ENCODE results near the gene DNAAF3. TPM values are rescaled to one million over a fixed set of nuclear protein-coding genes. Genes with fewer than 3 reads are reported as not detected.

Gene DNAAF3
- total RNA-seq, result 0.15 and 0.34 TPM in 2 replicates

DNA sequence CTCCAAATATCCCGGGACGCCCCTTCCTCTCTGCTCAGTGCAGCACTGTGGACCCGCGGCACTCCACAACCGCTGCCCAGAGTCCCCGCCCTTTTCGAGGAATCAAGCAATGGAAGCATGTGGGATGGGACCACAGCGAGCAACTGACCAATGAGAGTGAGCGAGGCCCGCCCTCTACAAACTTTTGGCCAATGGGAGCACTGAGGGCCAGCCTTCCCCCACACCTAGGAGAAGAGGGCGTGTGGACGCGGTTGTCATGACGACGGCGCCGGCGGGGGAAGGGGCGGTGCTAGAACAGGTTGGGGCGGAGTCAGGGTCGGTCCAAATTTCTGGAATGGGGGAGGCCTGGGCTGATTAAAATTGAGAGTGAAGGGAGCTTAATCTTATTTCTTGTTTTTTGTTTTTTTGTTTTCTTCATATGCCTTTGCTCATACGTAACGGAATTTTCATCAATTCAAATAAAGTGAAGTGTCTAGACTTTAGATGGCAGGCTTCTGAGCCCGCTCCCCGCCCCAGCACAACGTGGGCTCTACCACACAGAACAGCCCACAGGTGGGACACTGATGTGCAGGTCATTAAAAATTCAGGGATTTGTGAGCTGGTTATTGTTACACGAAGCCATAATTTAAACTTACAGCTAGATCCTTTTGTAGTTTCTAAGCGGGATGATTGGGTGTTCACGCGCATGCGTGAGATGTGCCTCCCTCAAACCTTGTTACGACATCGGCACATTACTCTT lies at the start of gene DNAAF3:
Gene DNAAF3 (minus strand): TSS at position 84 of the 739 bp plus-strand sequence. CDS start 200 bp downstream, outside the sequence.

DNA sequence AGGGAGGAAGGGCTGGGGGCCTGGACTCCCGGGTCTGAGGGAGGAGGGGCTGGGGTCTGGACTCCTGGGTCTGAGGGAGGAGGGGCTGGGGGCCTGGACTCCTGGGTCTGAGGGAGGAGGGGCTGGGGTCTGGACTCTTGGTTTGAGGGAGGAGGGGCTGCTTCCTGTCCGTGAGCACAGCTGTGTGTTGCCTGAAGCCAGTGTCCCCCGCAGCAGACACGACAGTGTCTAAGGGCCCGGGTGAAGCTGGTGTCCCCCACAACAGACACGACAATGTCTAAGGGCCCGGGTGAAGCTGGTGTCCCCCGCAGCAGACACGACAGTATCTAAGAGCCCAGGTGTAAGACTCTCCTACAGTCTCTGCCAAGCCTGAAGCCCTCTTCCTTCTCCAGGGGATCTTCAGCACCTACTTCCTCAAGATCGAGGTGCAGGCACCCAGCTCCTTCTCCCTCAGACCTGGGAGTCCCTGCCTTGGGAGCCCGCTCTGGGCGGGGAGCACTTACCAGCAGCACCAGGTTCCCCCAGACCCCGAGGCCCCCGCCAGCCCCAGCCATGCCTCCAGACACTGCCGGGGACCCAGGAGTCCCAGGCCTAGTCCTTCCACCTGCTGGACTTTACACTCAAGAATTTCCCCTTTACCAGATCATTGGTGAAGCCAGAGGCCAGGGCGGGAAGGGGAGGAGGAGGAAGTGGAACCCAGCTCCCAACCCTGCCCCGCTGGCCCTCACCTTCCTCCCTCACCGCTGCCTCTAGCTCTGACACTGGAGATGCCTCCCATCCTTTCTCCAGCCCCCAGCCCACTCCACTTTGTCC lies 42.7 kb upstream of the DNAAF3 start, which contains the start of gene PTPRH:
Gene PTPRH (minus strand): TSS at position 622 of the 813 bp plus-strand sequence. CDS start 68 bp downstream, at position 554.

DNA sequence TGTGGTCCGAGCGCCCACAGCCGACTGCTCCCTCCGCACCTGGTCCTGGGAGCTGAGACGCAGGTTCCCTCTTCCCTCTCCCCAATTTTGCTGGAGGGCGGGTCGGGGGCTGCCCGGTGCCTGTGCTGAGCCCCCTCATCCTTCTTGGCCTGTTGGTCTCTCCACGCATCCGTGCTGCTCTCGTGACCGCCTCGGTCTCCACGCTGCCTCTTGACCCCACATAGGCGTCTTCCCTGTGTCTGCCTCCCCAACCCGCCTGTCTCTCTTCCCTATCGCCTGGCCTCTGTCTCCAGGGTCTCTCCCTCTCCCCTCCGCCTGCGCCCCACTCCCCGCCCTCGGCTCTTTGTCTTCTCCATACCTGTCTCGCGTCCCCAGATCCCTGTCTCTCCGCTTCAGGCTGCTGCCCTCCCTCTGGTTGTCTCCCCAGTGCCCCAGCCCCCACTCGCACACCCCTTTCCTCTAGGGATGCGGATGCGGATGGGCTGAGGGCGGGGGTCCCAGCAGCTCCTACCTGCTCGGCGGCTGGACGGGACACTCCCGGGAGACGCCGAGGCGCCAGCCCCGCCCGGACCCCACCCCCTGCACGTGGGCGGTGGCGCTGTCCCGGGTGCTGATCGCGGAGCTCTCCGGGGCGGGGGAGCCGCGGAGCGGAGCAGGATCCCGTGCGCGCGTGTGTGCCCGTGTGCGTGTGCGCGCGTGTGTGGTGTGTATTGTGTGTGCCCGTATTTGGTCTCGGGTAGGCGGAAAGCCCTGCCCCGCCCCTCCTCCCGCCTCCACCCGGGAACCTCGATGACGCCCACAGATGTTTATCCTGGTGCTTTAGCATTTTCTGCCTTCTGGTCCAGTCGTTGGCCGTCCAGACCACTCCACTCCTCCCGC lies 13.4 kb upstream of the DNAAF3 start, which contains the start of gene SYT5:
Gene SYT5 (minus strand): TSS at position 684 of the 879 bp plus-strand sequence. CDS start 1,248 bp downstream, outside the sequence.

DNA sequence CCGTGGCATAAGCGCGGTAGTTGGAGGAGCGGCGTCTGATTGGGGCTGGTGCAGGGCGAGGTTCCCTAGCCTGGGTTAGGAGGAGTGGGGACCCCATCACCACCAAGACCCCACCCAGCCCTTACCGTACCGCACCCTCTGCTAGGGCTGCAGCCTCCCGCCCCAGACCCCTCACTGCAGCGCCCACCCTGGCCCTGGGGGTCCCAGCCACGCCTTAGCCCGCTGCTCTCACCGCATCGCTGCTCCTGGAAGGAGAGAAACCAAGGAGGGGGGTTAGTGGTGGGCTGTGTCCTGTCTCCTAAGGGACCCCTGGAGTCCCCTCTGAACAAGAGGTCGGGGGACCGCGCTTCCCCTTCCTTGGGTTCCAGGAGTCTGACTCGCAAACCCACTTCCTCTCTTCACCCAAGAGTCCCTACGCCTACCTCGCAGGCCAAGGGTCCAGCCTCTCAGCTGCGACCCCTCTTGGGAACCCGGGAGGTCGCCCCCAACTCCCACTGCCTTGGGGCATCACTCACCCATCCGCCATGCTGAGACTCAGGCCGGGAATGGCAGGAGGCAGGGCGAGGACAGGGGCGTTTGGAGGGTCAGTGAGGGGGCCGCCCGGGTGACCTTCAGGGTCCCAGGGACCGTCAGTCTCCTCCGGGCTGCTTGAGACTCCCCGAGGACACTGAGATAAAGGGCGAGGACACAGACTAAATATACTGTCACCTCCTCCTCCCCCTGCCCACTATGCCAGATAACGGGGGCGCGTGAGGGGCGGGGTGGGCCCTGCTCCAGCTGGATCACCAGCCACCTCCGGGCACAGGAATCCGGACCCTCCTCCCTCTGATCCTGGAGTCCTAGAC lies 9.1 kb downstream of the DNAAF3 start, which contains the start of gene TNNI3:
Gene TNNI3 (minus strand): TSS at position 669 of the 845 bp plus-strand sequence. CDS start 143 bp downstream, at position 526.

DNA sequence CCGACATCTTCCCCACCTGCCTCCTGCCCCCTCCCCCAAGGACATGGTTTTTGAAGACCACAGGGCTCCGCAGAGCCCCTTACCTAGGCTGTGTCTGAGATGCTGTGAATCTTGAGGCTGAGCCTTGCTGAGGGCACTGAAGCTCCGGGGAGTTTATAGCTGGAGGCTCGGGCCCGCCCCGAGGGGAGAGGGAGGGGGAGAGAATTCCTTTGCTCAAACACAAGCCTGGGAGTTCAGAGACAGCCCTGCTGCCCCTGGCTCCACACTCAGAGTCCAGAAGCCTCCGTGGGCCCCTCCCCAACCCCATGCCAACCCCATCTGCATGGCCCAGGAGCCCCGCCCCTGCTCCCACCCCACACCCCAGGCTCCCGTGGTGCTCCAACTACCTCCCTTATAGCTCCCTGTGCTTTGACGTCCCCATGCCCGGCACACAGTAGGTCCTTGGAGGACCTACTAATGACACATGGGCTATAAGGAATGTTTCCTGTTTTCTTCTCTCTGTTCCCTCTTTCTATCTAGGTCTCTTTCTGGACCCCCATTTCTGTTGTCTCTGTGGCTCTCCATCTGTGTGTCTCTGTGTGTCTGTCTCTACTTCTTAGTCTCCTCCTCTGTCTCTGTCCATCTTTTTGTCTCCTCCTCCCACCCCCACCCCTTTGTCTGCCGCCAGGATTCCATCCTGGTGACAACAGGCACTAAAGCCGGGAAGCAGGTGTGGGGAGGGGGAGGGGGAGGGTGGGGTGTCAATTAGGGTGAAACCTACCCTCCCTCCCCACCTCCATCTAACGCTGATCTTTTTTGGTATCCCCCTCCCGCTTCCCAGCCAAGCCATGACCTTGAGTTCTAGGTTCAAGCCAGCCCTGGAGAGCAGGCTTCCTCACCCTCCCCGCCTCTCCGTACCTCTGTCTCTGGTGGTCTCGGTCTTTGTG lies 17.1 kb downstream of the DNAAF3 start, which contains the start of gene TNNT1:
Gene TNNT1 (minus strand): TSS at position 129 of the 926 bp plus-strand sequence. CDS start 2,049 bp downstream, outside the sequence.

DNA sequence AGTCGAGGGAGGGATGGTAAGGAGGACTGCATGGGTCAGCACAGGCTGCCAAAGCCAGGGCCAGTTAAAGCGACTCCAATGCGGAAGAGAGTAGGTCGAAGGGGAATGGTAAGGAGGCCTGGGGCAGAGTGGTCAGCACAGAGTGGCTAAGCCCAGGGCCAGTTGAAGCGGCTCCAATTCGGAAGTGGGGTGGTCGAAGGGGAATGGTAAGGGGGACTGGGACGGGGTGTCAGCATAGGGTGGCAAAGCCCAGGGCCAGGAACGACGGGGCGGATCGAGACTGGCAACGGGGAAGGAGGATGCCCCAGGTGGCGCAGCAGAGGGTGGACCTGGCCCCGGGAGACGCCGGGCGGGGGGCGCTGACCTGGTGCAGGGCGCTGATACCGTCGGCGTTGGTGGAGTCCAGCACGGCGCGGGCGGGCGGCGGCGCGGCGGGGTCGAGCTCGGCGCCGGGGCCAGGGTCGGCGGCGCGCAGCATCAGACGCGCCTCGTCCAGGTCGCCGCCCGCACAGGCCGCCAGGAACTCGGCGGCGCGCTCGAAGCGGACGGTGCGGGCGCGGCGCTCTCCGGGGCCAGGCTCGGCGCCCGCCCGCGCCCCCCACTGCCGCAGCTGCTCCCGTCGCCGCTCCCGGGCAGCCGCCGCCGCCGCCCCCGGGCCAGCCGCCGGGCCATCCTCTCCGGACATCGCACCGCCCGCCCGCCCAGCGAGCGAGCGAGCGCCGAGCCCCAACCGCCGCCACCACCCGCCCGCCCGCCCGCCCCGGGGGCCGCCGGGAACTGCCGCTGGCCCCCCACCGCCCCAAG lies 49.4 kb downstream of the DNAAF3 start, which contains the start of gene PPP1R12C:
Gene PPP1R12C (minus strand): TSS at position 779 of the 804 bp plus-strand sequence. CDS start 94 bp downstream, at position 685.

Other genes with a start within 250 kb of the DNAAF3 start
- not detected in 2 replicates for gene NLRP7, start 219.1 kb downstream of the DNAAF3 start, total RNA-seq
- under 0.01 and 0.34 TPM in 2 replicates for gene NLRP2, start 200.2 kb downstream of the DNAAF3 start, total RNA-seq
- not detected in 2 replicates for gene GP6, start 128.3 kb downstream of the DNAAF3 start, total RNA-seq
- 6.4 and 8.4 TPM in 2 replicates for gene RDH13, start 103.5 kb downstream of the DNAAF3 start, total RNA-seq
- 4.9 and 5.9 TPM in 2 replicates for gene EPS8L1, start 90.7 kb downstream of the DNAAF3 start, total RNA-seq
- 55.5 and 57.8 TPM in 2 replicates for gene PPP1R12C, start 49.0 kb downstream of the DNAAF3 start, total RNA-seq
- gene TNNT1, start 17.4 kb downstream of the DNAAF3 start, total RNA-seq, result 0.34 and 0.89 TPM in 2 replicates
- gene TNNI3, start 8.9 kb downstream of the DNAAF3 start, total RNA-seq, result not detected in 2 replicates
- gene SYT5, start 13.7 kb upstream of the DNAAF3 start, total RNA-seq, result not detected in 2 replicates
- gene PTPRH, start 42.9 kb upstream of the DNAAF3 start, total RNA-seq, result 0.74 and 1.0 TPM in 2 replicates
- 0.84 and 1.2 TPM in 2 replicates for gene TMEM86B, start 62.1 kb upstream of the DNAAF3 start, total RNA-seq
- 30.8 and 31.7 TPM in 2 replicates for gene PPP6R1, start 92.4 kb upstream of the DNAAF3 start, total RNA-seq
- 51.3 and 58.7 TPM in 2 replicates for gene HSPBP1, start 113.5 kb upstream of the DNAAF3 start, total RNA-seq
- 4.9 and 5.8 TPM in 2 replicates for gene BRSK1, start 117.4 kb upstream of the DNAAF3 start, total RNA-seq
- not detected in 2 replicates for gene TMEM150B, start 158.7 kb upstream of the DNAAF3 start, total RNA-seq
- gene KMT5C, start 173.3 kb upstream of the DNAAF3 start, total RNA-seq, result 5.5 and 7.4 TPM in 2 replicates
- 0.30 TPM in 1 of 2 replicates, not detected in the other for gene COX6B2, start 188.1 kb upstream of the DNAAF3 start, total RNA-seq
- not detected in 2 replicates for gene GARIN5B, start 196.6 kb upstream of the DNAAF3 start, total RNA-seq
- 2.4 and 10.4 TPM in 2 replicates for gene IL11, start 203.8 kb upstream of the DNAAF3 start, total RNA-seq
- gene TMEM190, start 210.2 kb upstream of the DNAAF3 start, total RNA-seq, result not detected in 2 replicates
- 0.17 and 1.8 TPM in 2 replicates for gene TMEM238, start 217.7 kb upstream of the DNAAF3 start, total RNA-seq
- gene RPL28, start 219.3 kb upstream of the DNAAF3 start, total RNA-seq, result 462 and 817 TPM in 2 replicates
- 249 and 263 TPM in 2 replicates for gene UBE2S, start 241.2 kb upstream of the DNAAF3 start, total RNA-seq